Retina (tissue), 1 donor: ENCODE results near the gene GPRC5C.

Experiments
- DNase-seq: peaks from one replicate; pipeline ENCODE4 v3.0.0-alpha.2; 2016

The GPRC5C gene

GRCh38 chr17:74407384-74407783 lies 24.5 kb upstream of the GPRC5C start:
- no peak for DNase-seq

DNA sequence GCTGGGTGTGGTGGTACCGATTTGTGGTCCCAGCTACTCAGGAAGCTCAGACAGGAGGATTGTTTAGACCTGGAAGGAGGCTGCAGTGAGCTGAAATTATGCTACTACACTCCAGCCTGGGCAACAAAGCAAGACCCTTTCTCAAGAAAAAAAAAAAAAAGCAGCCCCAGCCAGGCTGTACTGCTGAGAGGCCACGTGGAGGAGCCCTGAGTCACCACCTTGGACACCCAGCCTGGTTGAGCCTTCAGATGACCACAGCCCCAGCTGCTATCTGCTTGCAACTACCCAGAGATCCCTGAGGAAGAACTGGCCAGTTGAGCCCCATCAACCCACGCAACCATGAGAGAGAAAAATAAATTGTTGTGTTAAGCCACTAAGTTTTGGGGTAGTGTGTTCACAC lies 23.6 kb upstream of the GPRC5C start:
- no peak for DNase-seq

DNA sequence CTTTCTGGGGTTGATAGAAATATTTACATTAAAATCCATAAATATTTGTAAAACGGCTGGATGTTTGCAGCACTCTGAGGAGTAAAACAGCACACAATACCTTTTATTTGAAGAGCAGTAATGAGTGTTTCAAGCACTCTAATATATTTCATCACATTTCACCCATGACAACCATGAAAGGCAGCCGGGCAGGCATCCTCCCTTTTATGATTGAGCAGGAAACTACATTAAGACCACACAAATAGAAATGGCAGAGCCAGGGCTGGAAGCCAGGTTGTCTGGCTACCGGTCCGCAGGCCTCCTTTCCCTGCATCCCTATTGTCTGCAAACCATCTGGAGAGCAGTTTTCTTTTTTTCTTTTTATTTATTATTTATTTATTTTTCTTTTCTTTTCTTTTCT lies 23.1 kb upstream of the GPRC5C start:
- no peak for DNase-seq

GRCh38 chr17:74410001-74410443 lies 21.9 kb upstream of the GPRC5C start:
- DNase-seq = no peak

DNA sequence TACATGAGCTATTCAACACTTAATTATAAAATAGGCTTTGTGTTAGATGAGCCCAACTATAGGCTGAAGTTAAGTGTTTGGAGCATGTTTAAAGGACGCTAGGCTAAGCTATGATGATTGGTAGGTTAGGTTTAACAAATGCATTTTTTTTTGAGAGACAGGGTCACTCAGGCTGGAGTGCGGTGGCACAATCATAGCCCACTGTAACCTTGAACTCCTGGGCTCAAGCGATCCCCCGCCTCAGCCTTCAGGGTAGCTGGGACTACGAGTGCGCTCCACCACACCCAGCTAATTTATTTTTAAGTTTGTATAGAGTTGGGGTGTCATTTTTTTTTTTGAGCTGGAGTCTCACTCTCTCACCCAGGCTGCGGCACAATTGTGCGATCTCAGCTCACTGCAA lies 19.3 kb upstream of the GPRC5C start:
- no peak for DNase-seq

DNA sequence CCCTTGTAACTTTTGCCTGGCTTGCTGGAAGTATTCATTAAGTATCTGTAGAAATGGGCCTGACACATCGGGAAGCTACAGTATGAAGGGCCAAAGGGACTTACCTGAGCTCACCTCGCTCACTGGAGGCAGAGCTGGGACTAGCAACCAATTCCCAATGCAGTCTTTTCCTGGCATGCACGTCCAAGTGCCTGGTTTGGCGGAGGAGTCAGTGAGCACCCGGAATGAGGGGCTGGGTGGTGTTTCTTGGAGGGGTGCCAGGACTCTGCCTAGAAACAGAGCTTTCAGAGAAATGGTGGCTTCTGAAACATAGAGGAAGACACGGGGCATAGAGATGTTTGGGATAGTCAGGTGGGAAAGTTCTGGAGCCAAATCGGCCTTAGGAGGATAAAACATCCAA lies 18.4 kb upstream of the GPRC5C start:
- DNase-seq = no peak

DNA sequence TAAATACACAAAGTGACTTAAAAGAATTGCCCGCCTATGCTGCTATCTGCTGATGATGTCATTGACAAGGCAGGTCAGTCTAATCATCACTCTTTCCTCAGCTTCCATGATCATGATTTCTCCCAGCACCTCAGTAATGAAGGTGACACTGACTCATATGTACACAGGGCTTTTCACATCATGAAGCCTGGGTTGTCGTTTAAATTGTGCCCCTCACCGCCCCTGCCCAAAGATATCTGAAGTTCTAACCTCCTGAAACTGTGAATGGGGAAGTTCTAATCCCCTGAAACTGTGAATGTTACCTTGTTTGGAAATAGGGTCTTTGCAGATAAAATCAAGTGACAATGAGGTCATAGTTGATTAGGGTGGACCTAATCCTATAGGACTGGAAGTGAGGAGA lies 17.4 kb upstream of the GPRC5C start:
- DNase-seq = no peak

DNA sequence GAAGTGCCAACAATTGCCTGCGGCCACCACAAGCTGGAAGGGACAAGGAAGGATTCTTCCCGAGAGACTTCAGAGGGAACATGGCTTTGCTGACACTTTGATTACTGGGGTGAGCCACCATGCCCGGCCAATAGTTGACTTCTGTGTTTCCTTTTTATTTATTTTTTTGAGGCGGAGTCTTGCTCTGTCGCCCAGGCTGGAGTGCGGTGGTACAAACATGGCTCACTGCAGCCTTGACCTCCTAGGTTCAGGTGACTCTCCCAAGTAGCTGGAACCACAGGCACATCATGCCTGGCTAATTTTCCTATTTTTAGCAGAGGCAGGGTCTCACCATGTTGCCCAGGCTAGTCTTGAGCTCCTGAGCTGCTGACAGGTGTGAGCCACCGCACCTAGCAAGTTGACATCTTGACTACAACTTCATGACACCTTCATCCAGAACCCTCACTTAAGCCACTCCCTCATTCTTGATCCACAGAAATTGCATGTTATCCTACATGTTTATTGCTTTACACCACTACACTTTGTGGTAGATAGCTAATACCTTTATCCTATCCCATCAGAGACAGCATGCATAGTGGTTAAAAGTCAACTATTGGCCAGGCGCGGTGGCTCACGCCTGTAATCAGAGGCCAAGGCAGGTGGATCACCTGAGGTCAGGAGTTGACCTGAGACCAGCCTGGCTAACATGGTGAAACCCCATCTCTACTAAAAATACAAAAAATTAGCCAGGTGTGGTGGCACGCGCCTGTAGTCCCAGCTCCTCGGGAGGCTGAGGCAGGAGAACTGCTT lies 16.1 kb upstream of the GPRC5C start:
- no peak for DNase-seq

DNA sequence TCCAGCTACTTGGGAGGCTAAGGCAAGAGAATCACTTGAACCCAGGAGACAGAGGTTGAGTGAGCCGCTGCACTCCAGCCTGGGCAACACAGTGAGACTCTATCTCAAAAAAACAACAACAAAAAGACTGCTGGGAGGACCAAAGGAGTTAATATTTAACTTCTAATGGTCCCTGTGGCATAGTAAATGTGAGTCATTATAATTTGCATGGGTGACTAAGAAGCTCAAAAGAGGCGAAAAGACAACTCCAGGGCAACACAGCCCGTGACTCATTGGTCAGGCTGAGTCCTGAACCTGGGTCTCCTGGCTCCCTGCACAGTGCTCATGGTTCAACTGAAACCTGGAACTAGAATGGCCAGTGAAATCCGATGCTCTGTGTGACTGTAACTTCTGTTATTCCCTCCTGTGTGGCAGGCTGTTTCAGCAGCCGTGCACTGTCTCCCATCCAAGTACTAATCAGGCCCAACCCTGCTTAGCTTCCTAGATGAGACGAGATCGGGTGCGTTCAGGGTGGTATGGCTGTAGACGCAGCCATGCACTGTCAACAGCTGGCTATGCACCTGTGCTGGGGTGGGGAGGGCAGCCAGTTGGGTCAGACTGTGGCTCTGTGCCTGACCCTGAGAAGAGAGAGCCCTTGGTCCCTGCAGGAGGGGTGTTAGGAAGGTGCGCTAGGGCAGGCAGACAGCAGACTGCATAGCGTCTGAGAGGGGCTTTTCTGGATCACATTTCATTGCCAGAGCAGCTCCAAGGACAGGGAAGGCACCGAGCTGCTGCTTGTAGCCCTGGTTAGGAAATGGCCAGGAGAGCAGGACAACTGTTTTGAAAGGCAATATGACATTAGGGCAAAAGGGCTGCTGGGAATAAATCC lies 14.5 kb upstream of the GPRC5C start:
- no peak for DNase-seq

- no peak for DNase-seq
These were observed 11.9 kb upstream of the GPRC5C start for GRCh38 chr17:74419928-74420411.

GRCh38 chr17:74424117-74424516 lies 7.8 kb upstream of the GPRC5C start:
- no peak for DNase-seq

DNA sequence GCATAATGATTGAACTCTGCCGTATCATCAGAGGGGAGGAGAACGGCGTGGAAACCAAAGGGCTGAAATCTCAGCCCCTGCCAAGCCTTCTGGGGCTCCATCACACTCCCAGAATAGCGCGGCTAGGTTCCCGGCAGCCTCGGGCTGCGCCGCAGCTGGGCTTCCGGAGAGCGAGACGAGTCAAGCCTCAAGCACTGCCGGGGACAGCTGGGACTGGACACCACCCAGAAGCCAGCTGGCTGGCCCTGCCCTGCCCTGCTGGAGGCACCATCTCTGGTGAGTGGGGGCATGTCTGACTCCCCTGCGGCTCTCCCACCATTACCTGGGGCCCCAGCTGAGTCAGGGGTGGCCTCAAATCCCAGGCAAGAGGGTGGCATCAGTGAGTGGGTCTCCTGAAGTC lies 7.2 kb upstream of the GPRC5C start:
- DNase-seq = peak; percentile 35

DNA sequence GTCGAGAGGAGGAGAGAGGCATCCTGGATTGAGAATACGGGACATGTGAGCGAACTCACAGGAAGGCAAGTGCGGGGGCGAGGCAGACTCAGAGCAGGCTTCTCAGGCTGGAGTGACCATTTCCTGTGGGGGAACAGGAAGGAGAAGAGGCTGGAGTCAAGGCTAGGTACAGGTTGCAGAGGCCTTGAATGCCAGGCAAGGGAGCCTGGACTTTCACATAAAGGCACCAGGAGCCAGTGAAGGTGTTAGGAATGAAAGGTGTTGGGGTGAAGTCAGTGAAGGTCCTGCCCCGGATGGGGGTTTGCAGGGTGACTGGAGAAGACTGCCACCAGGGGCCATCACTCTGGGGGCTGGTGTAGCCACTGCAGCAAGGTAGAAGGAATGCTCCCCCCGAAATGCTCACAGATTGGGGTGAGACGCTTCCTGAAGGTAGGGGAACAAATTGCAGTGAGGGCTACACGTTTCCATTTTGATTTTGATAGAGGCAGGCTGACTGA lies 5.3 kb upstream of the GPRC5C start:
- no peak for DNase-seq

DNA sequence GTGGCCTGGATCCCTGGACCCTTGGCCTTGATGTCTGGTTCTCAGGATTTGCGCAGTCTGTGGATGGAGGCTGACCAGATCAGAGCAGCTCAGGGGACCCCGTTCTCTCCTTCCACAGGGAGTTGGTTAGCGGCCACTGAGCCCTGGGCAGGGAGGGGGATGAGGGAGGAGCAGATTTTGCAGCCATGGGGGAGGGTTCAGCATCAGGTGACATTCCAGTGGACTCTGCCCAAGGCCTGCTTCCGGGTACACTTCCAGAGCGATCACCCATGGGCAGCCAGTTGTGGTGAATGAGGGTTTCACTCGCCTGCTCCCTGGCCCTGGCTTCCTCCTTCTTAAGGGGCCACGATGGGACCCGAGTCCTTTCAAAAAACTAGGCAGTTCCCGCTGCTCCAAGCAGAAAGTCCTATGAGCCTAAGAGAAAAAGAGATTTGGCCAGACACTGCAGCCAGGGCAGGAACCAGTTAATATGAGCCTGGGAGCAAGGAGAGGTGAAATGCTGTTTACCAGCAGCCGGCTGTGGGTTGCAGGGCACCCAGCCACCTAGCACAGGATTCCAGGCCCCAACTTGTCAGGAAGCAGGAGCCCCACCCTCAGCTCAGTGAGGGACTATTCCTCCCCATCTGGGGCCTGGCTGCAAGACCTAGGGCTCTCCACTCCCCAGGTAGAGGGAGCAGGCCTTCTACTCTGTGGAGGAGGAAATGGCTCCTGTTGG lies 4.7 kb upstream of the GPRC5C start:
- DNase-seq = no peak

DNA sequence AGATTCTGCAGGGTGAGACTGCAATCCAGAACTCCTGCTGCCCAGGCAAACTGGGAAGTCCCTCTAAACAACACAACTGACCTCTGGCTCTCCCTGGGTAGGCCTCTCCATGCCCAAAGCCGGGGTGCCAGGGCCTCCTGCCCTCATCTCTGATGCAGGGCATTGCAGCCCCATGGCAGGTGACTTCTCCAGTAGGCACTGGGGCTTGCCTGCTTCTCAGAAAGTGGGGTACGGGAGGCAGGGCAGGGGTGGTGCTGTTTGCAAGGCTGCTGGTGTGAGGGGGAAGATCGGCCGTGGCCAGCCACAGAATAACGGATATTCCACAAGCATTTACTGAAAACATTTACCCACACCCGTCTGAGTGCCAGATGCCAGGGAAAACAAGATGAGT lies 4.1 kb upstream of the GPRC5C start:
- DNase-seq = no peak

DNA sequence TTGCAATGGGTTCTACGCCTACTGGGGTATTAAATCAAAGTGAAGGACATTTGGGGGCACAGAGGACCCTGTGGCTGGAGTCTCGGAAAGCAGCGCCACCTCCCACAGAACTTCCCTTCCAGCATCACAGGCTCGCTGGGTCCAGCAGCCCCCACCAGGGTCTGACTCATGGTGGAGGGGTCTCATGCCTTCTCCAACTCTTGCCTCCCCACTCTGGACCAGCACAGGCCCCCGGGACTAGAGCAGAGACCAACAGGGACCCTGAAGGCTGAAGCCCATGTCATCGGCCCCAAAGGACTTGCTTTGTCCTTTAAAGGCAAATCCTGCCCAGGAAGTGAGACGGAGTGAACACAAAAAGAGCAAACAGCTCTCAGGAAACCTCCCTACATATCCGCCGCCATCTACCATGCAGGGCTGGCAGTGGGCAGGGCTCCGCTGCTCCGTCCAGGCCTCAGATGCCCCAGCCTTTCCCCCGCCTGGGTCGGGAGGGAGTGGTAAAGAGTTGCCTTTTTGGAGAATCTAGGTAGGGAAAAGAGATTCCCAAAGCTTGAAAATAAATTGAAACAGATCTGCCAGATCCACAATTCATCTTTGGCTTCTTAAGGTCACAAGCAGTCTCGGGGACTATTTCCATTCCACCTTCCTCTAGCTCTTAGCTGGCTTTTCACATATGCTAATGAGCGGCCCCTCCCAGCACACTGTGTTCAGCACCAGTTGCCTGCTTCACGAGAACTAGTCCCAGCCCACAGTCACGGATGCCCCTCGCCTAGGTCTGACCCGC lies 2.1 kb upstream of the GPRC5C start:
- peak; percentile 17 for DNase-seq

- DNase-seq = no peak
These were observed 1.5 kb upstream of the GPRC5C start for GRCh38 chr17:74430385-74430705.

DNA sequence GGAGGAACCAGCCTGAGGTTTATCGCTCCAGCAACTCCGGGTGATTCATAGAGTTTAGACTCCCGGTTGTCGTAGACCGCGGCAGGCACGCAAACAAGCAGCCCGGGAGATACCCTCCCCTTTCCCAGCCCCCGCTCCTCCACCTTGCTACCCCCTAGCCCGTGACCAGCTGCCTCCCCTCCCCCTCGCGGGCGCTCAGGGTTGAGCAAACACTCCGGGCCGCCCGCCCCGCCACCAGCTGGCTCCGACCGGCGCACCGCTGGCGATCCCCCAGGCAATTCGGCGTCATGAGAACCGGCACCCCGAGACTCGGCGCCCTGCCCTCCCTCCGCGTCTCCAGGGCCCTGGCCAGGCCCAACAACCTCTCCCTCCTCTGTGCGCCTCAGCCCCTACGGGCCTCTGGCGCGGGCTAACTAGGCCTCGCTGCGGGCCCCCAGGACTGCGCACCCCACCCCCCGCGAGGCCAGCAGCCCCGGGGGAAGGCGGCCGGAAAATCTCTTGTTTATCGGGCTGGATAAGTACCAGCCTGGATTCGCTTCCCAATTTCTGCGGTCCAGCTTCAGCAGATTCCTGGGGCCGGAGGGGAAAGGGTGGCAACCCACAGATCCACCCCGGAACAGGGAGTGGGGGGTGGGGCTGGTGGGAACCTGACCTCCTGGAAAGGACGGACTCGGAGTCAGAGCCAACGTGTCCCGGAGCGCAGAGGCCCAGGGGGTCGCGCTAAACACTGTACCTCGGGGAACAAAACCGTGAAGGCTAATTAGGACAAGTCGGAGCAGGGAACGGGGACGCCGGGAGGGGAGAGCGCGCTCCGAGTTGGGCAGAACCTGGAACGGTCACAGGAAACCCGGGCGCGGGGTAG lies 951 bp upstream of the GPRC5C start:
- DNase-seq = peak; percentile 70

- no peak for DNase-seq
These were observed 469 bp downstream of the GPRC5C start for GRCh38 chr17:74432424-74432690.

DNA sequence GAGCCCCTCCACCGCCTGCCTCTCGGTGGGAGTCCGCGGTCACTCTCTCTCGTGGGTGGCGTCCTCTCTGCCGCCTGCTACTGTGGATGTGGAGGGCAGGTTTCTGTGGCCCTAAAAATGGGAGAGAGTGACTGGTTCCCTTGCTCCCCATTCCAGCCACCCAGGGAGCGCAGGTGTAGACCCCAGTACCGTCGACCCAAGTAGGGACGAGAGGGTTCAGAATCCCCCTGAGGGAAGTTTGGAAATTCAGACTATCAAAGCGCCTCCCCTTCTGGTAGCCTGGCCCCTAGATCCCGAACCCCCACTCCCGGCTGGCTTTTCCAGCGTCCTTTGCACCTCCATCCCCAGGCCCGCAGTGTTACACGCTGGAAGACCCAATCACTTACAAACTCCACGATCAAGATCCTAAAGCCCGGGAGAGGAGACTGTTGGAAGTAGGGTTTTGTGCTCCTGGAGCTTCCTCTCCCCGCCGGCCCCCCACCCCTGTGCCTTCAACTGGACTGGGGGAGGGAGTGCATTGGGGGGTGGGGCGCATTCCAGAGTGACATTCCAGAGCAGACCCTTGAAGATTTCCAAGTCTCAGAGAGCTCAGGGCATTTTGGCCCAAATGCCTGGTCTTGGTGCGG lies 991 bp downstream of the GPRC5C start:
- DNase-seq = no peak

DNA sequence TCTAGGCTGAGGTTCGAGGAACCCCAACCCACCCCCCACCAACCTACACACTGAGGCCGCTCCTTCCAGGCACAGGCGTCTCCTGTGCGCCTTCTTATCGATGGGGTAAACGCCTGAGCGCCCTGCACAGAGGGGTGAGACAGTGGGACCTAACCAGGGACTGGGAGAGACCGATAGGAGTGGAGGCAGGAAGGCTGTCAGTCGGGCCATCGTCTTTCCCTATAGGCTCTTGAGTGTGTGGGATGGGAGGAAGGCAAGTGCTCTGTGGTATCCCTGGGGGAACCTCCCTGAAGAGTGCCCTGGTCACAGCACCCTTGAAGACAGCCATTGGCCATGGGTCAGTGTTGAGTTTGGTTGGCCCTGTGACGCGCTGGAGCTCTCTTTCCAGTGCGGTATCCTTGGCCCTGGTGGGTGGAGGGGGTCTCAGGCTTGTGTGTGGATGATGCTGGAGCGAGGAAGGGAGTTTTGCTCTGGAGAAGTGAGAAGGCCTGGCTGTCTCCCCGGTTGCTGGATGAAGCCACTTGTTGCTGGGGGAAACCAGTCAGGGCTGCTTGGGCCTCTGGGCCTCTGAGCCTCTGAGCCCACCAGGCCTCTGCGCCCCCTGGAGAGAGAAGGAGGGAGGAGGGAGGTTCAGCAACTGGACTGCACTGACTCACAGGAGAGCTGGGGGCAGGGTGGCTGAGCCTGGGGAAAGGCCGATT lies 1.7 kb downstream of the GPRC5C start:
- DNase-seq = no peak
